Astrocyte of the cerebellum (primary cell): Measurements from ENCODE around the gene ZBTB16.
"Not testable (repeated sequence)": the region's sequence is repeated elsewhere in the genome, so short reads cannot be mapped to it uniquely, and the experiment has no call there.

Experiments used
- DNase-seq: peaks from one replicate; pipeline ENCODE4 v3.0.0-alpha.2; 2011; ENCODE audit warnings: low read depth
- H3K4me3 ChIP-seq: 2 replicates; pipeline ENCODE4 v1.5.1; 2011; ENCODE audit warnings: mild to moderate bottlenecking, low read depth, low read length, moderate library complexity
- in situ Hi-C: cut with HindIII; loops from 2 replicates; pipeline ENCODE4 v1.10.0; 2017; ENCODE audit warnings: low sequenced_read_pairs
- TF ChIP-seq, protein P1 (sequence below): IDR thresholded peaks from 2 replicates; pipeline ENCODE4 v1.5.1; 2012; ENCODE audit warnings: low read length, low read depth, moderate library complexity, mild to moderate bottlenecking; ENCODE audit errors: missing control alignments

Gene ZBTB16

DNA sequence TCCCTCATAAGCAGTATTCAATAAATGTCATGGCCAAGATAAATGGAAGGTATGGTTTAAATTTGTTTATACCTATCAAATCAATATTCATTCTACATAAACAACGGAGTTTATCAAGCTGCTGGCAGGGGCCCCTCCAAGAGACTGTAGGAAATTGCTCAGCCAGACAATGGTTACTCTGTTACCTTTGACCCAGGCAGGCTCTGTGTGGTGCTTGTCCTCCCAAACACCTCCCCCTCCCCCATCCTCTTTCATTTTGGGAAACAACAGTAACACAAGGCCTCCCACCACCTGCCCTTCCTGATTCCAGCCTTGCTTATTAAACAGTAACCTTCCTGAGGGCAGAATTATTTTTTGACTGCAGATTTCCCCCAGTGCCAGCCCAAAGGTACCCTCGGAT, 10.5 kb upstream of the ZBTB16 start:
- no peak overlapping the region for H3K4me3 ChIP-seq
- TF ChIP-seq, protein P1, sequence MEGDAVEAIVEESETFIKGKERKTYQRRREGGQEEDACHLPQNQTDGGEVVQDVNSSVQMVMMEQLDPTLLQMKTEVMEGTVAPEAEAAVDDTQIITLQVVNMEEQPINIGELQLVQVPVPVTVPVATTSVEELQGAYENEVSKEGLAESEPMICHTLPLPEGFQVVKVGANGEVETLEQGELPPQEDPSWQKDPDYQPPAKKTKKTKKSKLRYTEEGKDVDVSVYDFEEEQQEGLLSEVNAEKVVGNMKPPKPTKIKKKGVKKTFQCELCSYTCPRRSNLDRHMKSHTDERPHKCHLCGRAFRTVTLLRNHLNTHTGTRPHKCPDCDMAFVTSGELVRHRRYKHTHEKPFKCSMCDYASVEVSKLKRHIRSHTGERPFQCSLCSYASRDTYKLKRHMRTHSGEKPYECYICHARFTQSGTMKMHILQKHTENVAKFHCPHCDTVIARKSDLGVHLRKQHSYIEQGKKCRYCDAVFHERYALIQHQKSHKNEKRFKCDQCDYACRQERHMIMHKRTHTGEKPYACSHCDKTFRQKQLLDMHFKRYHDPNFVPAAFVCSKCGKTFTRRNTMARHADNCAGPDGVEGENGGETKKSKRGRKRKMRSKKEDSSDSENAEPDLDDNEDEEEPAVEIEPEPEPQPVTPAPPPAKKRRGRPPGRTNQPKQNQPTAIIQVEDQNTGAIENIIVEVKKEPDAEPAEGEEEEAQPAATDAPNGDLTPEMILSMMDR: no peak
- in situ Hi-C loops: no loop called here
- no peak for DNase-seq

DNA sequence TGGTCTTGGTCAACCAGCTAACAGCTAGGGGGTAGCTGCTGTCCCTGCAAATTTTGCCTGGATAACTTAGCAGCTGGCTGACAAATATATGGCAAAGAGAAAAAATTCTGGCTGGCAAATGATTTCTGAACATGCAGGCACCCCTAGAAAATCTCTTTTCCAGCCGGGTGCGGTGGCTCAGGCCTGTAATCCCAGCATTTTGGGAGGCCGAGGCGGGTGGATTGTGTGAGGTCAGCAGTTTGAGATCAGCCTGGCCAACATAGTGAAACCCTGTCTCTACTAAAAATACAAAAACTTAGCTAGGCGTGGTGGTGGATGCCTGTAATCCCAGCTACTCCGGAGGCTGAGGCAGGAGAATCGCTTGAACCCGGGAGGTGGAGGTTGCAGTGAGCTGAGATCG, 9.7 kb upstream of the ZBTB16 start:
- H3K4me3 ChIP-seq, DNase-seq, in situ Hi-C loops: not testable (repeated sequence)

DNA sequence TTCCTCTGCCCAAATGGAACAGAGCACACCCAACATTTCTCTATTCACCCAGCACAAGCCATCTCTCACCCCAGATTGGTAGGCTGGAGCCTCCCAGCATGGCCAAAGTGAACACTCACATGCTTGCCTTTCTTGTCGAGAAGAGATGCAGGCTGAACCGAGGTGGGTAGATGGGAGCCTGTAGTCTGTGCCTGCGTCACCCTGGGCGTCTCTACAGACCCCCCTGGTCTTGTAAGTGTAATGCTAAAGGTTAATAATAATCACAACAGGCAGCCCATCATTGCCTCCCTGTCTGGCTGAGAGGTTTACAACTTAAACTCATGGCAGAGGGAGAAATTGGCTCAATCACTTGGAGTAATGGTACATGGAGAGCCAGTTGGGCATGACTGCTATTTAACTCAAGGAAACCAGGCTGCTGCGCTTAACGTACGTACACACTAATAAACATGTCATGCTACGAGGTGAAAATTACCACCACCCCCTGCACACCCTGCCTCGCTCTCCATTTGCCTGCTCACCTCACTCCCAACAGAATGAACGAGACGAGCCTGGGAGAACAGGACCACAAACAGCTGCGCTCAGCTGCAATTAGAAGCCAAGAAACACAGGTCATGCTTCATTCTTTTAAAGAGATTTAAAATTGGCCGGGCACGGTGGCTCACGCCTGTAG, 9.1 kb upstream of the ZBTB16 start:
- TF ChIP-seq, protein P1: no peak
- no peak overlapping the region for H3K4me3 ChIP-seq
- in situ Hi-C loops: no loop called here
- no peak for DNase-seq

DNA sequence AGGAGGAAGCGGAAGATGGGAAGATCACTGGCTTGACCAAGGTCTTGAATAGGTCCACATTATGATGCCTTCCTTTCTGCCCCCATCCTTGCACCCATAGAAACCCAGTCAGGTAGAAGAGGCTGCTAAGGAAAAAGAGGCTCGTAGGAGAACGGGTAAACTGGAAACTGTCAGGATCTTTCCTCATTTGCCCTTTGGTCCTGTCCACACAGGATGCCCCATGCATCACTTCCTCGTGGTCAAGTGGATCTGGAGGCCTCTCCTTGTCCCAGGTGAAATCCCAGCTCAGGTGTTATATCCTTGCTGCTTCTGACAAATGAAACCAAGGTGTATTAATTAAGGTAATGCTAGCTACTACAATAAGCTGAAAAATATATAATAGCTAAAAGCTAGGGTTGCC, 8.0 kb upstream of the ZBTB16 start:
- in situ Hi-C loops: no loop called here
- no peak overlapping the region for H3K4me3 ChIP-seq
- TF ChIP-seq, protein P1: no peak
- no peak for DNase-seq

DNA sequence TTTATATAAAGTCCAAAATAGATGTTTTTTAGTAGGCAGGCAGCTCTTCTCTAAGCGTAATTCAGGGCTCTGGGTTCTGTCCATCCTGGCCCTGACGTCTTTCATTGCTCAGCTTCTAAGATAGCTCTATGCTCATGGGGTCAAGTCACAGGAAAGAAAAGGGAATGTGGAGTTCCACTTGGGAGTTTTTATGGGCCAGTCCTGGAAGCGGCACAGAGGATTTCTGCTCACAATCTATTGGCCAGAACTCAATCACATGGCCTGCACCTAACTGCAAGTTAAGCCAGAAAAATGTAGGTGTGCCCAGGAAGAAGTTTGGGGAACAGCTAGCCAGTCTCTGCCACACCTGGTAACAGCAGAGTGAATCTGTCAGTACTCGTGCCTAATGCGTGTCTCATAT, 7.4 kb upstream of the ZBTB16 start:
- TF ChIP-seq, protein P1: no peak
- H3K4me3 ChIP-seq: no peak overlapping the region
- DNase-seq: no peak
- in situ Hi-C loops: no loop called here

DNA sequence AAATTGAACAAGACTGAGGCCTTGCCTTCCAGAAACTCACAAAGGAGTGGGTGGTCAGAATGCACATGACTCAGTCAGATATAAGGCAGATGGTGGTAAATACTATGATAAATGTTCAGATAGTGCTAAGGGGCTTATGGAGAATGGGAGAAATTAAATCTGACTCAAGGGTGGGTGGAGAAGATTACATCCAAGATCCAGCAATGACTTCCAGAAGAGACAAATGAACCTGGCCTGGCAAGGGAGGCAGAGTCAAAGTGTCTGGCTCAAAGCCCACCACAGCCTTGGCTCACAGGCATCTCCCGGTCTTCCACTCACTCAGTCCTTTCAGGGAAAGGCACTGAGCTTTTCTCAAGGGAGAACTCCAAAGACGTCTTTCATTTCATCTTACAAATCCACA, 6.1 kb upstream of the ZBTB16 start:
- in situ Hi-C loops: no loop called here
- no peak for DNase-seq

DNA sequence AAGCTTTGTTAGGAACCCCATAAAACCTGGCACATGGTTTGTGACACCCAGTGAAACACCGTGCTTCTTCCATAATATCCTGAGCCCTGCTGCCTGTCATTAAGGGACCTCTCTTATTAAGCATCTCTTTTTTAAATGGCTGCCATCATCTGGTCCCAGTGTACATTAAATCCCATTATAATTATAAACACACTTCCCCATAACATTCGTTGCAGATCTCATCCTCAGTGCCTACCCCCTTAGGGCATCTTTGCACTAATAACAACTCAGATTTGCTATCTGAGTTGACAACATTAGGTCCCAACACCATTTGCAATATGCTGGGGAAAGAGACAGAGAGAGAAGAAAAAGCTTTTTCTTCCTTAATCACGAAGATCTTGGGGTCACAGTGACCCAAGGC, 4.7 kb upstream of the ZBTB16 start:
- in situ Hi-C loops: no loop called here
- TF ChIP-seq, protein P1: no peak
- no peak for DNase-seq
- H3K4me3 ChIP-seq: no peak overlapping the region

More for the DNA sequence above, 6.1 kb upstream of the ZBTB16 start:
- TF ChIP-seq, protein P1: no peak
- H3K4me3 ChIP-seq: no peak overlapping the region
